OCI-M2 (cell line): ENCODE measurements around the gene SF3B2.
"Not testable (repeated sequence)": the region's sequence is repeated elsewhere in the genome, so short reads cannot be mapped to it uniquely, and the experiment has no call there.

Source experiments
- DNase-seq: peaks from one replicate; lab custom pipeline; 2025; ENCODE audit not compliant: unreplicated experiment; lab: John Stamatoyannopoulos, UW

The SF3B2 gene, protein sequence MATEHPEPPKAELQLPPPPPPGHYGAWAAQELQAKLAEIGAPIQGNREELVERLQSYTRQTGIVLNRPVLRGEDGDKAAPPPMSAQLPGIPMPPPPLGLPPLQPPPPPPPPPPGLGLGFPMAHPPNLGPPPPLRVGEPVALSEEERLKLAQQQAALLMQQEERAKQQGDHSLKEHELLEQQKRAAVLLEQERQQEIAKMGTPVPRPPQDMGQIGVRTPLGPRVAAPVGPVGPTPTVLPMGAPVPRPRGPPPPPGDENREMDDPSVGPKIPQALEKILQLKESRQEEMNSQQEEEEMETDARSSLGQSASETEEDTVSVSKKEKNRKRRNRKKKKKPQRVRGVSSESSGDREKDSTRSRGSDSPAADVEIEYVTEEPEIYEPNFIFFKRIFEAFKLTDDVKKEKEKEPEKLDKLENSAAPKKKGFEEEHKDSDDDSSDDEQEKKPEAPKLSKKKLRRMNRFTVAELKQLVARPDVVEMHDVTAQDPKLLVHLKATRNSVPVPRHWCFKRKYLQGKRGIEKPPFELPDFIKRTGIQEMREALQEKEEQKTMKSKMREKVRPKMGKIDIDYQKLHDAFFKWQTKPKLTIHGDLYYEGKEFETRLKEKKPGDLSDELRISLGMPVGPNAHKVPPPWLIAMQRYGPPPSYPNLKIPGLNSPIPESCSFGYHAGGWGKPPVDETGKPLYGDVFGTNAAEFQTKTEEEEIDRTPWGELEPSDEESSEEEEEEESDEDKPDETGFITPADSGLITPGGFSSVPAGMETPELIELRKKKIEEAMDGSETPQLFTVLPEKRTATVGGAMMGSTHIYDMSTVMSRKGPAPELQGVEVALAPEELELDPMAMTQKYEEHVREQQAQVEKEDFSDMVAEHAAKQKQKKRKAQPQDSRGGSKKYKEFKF

DNA sequence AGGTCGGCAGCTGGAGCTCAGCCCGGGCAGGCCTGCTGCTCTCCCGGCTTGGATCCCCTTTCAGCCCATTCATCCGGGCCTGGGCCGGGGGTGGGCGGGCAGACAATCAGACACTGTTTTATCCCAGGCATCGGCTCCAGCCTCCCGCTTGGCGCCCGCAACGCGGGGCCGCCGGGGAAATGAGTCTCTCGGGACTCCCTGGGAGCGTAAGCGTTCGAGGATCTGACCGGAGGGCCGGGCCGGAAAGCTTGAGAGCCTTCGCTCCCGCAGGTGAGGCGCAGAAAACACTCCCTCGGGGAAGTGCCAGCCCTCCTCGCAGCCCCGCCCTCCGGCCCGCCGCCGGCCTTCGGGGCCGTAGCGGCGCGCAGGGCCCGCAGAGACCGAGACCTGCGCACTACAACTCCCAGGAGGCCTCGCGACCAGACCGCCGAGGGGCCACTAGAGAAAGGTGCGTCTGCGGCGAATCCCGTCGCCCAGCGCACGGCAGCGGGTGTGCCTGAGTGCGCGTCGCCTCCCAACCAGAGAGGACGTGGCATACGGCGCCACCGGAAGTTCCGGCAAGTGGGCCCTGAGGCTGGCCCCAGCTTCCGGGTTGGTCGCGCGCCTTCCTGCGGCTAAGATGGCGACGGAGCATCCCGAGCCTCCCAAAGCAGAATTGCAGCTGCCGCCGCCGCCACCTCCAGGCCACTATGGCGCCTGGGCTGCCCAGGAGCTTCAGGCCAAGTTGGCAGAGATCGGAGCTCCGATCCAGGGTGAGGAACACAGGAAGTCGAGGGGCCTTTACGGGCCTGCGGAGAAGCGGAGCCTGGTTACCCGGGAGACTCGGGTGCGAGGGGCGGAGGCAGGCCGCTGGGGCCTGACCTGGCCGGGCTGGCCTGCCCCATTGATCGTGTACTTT, at the start of gene SF3B2:
TSS of gene SF3B2 (plus strand) at position 599 of the 898 bp plus-strand sequence. CDS start at position 620, 21 bp downstream.
- DNase-seq = peak; percentile 47

DNA sequence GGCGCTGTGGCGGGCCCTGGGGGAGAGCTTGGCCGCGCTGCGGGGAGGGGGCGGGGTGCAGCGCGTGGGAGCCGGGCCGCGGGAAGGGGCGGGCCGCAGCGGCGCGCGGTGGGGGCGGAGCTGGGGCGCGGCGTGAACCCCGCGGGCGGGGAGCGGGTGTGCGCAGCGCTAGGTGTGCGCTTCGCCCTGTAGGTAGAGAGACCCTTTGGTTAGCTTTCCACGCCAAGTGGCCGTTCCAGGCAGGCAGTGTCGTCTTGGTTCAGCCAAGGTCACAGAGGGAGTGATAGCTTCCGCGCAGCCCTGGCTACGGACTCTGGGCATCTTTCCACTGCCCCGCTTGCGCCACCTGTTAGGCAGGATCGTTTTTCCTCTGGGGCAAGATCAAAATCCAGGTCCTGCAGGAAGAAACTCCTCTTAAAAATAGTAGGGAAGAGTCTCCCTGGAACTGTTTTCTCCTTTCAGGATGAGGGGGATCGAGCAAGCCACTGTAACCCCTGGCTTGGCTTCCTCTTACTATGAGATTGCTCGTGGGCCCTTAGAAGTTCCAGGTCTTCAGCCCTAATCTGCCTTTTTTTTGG, 49.4 kb upstream of the SF3B2 start:
- no peak for DNase-seq

DNA sequence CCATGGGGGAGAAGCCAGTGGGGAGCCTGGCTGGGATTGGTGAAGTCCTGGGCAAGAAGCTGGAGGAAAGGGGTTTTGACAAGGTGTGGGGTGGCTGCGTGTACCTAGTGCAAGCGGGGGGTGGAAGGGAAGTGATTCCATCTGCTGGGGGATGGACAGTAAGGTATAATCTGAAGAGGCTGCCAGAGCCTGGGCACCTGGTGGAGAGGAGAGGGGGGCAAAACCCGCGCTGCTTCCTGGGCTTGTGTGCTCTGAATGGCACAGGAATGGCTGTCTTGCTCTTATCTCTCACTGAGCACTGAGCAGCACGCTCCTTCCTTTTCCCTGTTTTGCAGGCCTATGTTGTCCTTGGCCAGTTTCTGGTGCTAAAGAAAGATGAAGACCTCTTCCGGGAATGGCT, 48.9 kb upstream of the SF3B2 start:
- DNase-seq = no peak

DNA sequence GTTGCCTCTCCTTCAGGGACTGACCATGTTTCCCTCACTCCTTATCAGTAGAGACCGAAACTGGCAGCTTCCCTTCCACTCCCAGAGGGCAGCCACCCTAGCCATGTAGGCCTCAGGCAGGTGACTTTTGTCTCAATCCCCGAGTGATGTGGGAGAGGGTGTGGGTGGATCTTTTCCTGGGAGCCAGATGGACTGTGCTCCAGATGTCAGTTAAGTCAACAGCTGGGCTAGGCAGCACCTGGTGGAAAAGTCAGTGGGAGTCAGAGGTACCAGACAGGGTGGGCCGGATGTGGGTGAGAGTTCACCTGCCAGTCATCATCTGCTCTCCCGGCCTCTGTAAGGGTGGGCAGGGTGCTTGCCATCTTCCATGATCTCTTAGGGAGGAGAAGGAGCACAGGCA, 48.0 kb upstream of the SF3B2 start:
- no peak for DNase-seq

DNA sequence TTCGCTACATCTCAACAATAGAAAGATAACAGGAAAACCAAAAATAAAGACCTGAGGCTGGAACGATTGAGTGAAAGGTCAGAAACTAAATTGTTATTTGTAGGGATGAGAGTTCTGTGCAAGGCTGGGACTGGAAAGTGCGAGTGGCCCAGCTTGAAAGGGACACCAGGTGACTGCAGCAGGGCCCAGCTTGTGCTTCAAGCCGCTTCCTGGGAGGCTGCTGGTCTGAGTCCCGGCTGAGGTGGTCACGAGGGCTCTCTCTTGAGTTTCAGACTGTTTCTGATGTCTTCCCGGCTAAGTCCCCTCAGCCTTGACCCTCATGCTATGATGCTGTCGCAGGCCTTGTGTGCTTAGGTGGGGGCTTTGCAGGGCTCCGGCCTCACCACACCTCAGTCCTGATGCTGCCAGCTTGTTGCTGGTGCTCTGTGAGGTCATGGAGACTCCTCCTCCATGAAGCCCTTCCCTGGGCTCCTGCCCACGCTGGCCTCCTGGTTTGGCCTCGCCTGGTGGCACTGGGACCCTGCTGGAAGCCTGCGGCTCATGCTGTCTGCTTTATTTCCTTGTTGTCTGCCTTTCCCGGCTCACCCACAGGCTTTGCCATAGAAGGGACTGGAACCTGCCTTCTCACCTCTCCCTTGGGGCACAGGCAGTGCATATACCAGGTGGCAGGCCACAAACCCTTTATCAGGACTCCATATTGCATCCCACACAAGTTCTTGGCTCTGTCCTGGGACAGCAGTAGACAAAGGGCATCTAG, 45.9 kb upstream of the SF3B2 start:
- no peak for DNase-seq

DNA sequence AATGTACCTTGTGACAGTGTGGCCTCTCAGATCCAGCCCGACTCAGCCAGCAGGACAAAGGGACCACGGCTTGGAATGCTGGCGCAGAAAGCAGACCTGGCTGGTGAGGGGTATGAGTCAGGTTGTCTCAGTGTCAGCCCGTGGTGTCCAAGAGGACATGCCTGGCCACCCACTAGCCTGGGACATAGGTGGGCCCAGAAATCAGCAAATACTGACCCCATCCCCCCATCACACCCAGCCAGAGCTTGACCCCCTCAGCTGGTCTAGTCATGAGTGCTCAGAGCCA, 45.3 kb upstream of the SF3B2 start:
- DNase-seq = no peak

DNA sequence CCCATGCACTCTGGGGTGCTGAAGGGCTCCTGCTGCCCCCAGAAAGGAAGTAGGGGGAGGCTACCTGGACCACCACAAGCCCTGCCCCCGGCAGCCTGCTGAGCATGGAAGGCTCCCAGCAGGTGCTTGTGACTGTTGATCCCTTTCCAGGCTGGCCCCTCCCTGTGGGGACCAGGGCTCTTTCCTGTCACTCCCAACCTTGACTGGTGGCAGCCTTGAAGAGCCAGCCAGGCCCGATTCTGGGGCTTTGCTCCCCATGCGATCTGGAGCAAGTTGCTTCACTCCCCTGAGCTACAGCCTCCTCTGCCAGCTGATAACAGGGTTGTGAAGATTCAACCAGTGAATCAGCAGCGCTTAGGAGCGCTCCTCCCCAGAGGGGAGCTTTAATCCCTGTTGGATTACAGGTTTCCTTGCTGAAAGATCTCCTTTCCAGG, 44.9 kb upstream of the SF3B2 start:
- DNase-seq = no peak

DNA sequence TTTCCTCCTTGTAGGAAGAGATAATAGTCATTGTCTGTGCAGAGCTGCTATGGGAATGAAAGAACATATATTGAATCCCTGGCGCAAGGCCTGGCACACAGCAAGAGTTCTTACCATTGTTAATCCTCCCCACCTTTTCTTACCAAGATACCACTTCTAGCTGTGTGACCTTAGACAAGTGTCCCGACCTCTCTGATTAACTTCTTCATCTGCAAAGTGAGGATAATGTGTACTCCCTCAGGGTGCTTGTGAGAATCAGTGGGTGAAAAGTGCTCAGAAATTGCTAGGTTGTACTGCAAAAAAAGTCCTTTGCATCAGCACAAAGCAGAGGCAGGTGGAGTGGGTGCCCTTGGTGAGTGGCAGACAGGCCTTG, 44.1 kb upstream of the SF3B2 start:
- no peak for DNase-seq

DNA sequence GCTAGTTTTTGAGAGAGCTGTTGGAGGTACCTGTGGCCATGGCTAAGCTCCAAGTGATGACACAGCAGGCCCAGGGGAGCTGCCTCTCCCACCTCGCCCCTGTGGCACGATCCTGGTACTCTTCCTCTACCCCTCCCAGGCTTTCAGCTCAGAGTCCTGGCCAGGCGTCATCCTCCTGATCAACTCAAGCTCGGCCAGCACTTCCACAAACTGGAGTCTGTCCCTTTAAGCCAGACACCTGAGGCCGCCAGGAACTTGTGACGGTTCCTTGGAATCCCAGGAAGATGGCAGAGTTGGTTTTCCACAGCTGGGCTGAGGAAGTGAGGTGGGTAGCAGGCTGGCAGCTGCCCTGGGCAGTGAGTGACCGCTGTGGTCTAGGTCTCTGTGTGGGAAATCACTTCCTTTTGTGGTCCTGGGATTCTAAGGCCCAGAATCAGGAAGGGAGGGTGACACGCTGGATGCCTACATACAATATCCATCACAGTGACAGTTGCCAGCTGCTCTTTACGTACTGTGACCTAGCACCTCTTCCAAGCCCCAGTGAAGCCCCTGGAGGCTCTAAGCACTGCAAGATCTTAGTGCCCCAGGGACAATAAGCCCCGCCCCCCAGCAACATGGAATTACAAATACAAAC, 43.6 kb upstream of the SF3B2 start:
- no peak for DNase-seq

DNA sequence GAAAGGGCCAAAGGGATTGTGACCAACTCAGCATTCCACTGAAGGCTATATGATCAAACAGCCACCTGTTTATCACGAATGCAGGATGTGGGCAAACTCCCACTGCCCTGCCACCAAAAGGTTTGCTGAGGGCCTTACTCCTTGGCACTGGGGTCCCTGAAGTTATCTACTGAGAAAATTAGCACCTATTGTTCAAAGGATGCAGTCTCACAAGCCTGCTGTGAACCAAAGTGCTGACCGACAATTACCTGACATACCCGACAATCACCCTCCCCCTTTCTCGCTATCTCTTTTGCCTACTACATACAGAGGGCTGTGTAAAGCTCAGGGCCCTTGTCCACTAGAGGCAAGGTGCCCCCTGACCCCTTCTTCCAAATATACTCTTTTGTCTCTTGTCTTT, 42.1 kb upstream of the SF3B2 start:
- not testable (repeated sequence) for DNase-seq

DNA sequence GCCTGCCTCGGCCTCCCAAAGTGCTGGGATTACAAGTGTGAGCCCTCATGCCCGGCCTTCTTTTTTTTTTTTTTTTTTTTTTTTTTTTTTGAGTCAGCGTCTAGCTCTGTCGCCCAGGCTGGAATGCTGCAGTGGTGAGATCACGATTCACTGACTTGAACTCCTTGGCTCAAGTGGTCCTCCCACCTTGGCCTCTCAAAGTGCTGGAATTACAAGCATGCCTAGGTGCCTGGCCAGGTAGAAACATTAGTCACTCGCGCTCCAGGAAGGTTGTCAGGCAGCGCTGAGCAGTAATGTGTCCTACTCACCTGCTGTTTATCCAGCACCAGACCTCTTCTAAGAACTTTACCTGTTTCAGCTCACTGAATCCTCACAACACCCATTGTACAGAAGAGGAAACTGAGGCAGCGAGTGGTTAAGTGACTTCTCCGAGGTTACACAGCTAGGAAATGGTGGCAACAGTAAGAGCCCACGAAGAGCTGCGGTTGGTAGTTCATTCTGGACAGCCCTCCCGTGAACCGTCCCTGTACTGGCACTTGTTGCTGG, 40.9 kb upstream of the SF3B2 start:
- DNase-seq = no peak

DNA sequence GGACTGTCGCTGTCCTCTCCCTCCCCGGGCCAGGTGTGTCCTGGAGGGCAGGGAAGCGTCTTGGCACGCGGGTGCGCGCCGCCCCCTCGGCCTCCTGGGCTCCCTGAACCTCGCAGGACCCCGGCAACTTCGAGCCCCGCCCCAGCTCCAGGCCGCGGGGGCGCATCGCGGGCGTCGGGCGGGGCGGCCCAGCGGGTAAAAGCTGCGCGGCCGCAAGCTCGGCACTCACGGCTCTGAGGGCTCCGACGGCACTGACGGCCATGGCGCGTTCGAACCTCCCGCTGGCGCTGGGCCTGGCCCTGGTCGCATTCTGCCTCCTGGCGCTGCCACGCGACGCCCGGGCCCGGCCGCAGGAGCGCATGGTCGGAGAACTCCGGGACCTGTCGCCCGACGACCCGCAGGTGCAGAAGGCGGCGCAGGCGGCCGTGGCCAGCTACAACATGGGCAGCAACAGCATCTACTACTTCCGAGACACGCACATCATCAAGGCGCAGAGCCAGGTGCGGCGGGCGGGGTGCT, 40.3 kb upstream of the SF3B2 start, which contains the start of gene CST6:
TSS of gene CST6 (plus strand) at position 224 of the 519 bp plus-strand sequence. CDS start at position 261, 37 bp downstream.
- DNase-seq = no peak

DNA sequence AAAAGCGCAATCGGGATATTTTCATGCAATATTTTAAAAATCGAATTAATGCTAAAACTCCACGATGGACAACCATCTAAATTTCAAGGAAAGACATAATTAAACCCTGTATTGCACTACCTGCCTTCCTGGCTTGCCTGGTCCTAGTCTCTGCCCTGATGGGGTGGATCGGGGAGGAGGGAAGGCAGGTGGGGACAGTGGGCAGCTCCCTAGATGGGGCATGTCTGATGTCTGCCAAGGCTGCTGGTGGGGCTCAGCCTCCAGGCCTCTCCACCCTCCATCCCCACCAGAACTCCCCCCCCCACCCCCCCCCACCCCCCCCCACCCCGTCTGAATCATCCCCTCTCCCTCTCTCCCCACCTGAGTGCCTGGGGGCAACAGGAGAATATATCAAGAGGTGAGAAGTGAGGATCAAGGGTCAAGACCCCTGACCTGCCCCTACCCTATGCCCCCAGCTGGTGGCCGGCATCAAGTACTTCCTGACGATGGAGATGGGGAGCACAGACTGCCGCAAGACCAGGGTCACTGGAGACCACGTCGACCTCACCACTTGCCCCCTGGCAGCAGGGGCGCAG, 39.7 kb upstream of the SF3B2 start:
- no peak for DNase-seq

DNA sequence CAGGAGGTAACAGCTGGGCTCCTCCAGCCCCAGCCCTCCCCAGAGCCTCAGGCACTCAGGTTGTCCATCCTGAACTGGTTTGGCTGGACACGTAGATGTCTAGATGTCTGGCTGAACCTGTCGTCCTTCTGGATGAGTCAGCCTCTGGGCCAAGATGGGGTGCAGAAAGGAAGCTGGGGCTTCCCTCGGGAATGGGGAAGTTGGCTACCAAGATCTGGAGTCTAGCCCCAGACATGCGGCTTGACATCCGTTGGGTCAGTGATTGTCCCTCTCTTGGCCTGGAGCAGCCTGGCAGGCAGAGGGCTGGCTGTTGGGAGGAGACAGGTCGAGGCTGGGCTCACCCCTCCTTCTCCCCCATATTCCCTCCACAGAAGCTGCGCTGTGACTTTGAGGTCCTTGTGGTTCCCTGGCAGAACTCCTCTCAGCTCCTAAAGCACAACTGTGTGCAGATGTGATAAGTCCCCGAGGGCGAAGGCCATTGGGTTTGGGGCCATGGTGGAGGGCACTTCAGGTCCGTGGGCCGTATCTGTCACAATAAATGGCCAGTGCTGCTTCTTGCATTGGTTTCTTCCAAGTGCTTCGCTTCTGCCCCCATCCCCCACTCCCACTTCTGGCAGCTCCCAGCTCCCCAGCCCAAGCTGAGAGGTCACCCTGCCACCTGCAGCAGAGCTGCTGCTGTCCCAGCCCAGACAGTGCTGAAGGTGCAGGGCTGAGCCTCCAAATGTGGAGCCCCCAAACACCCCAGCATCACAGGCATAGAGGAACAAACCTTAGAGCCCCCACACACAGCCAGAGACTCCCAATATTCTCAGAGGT, 39.0 kb upstream of the SF3B2 start:
- no peak for DNase-seq

DNA sequence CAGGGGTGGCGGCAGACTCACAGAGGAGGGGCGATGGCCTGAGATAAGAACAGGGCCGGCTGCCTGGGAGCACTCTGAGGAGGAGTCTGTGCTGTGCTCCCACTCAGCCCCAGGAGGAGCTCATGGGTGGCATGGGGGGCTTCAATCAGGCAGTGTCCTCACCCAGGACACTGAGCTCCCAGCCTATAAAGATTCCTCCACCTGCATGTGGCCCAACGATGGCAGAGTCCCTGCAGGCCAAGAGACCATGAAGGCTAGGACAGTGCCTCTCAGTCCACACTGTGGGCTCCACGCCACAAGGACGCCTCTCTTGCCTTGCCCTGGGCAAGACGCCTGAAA, 38.4 kb upstream of the SF3B2 start:
- DNase-seq = no peak

DNA sequence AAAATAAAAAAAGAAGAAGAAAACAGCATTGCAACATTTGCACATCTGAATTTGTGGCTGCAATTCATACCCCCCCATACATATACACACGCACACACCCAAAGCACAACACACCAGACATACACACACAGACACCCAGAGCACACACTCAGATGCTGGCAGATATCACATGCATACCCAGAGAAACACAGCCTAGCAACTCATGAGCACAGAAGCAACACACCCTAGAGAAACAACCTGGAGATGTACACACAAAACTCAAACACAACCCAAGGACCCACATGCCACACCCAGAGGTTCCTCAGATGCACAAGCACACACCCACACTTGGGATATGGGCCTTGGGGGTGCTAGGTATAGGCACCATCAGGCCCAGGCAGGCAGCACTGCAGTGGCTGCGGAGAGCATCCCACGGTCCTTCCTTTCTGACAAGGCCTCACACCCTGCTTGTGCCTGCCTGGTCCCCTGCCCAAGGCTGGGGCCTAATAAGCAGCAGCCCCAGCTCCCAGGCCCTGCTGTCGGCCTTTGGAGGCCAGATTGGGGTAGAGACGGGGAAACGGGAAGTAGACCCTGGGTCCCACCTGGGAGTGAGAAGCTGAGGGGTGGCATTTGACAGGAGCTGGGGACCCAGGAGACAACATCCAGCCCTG, 37.2 kb upstream of the SF3B2 start:
- DNase-seq = no peak

DNA sequence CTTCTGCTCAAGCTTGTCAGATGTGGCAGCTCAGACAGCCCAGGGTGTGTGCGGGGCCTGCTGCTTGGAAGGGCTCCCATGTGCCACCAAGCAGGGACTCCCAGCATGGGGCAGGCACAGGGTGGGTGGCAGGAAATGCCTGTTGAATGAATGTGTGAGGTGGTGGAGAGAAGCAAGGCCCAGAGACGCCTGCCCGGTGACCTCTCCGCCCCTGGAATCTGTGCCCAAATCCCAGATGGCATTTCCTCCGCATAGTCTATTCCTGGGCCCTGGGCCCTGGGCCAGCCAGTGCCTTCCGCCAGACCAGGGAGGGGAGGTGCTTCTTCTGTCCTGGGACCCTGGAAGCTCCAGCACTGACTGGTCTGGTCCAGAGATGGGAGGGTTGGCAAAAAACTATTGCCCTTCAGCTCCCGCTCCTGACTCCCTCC, 36.7 kb upstream of the SF3B2 start:
- DNase-seq = no peak
